NCI-H69 (cell line): ENCODE data around the gene RAVER2.
"Not testable (repeated sequence)": the region's sequence is repeated elsewhere in the genome, so short reads cannot be mapped to it uniquely, and the experiment has no call there.

Experiments used
- DNase-seq: peaks from one replicate; lab custom pipeline; 2025; lab: John Stamatoyannopoulos, UW

The RAVER2 gene

GRCh38 chr1:64814427-64814826 lies 69.6 kb downstream of the RAVER2 start:
- DNase-seq, result peak; percentile 49

- not testable (repeated sequence) for DNase-seq
Measured at GRCh38 chr1:64817364-64817763, 72.5 kb downstream of the RAVER2 start.

- DNase-seq, result not testable (repeated sequence)
Measured at GRCh38 chr1:64820572-64820971, 75.7 kb downstream of the RAVER2 start.

- no peak for DNase-seq
Measured at GRCh38 chr1:64822621-64823020, 77.7 kb downstream of the RAVER2 start.

GRCh38 chr1:64823691-64824476 lies 79.0 kb downstream of the RAVER2 start:
- DNase-seq, result peak; percentile 81

GRCh38 chr1:64826991-64827390 lies 82.1 kb downstream of the RAVER2 start:
- no peak for DNase-seq

- DNase-seq, result no peak
Measured at GRCh38 chr1:64828829-64829228, 84.0 kb downstream of the RAVER2 start.

GRCh38 chr1:64829411-64830029 lies 84.6 kb downstream of the RAVER2 start:
- no peak for DNase-seq

GRCh38 chr1:64830030-64830651 lies 85.3 kb downstream of the RAVER2 start:
- no peak for DNase-seq

- no peak for DNase-seq
Measured at GRCh38 chr1:64834734-64835133, 89.9 kb downstream of the RAVER2 start.

- DNase-seq, result no peak
Measured at GRCh38 chr1:64836802-64837201, 91.9 kb downstream of the RAVER2 start.

GRCh38 chr1:64838486-64838885 lies 93.6 kb downstream of the RAVER2 start:
- peak; percentile 5 for DNase-seq

GRCh38 chr1:64839261-64839660 lies 94.4 kb downstream of the RAVER2 start:
- no peak for DNase-seq

GRCh38 chr1:64839732-64840405 lies 95.0 kb downstream of the RAVER2 start:
- DNase-seq, result no peak

GRCh38 chr1:64841330-64842065 lies 96.6 kb downstream of the RAVER2 start:
- no peak for DNase-seq

- no peak for DNase-seq
Measured at GRCh38 chr1:64842224-64842623, 97.3 kb downstream of the RAVER2 start.

- no peak for DNase-seq
Measured at GRCh38 chr1:64843675-64844074, 98.8 kb downstream of the RAVER2 start.

GRCh38 chr1:64844175-64844574 lies 99.3 kb downstream of the RAVER2 start:
- DNase-seq, result no peak

- no peak for DNase-seq
Measured at GRCh38 chr1:64844609-64845008, 99.7 kb downstream of the RAVER2 start.

- DNase-seq, result no peak
Measured at GRCh38 chr1:64845831-64846425, 101.1 kb downstream of the RAVER2 start.
